WERI-Rb-1 (cell line): Measurements from ENCODE around the gene ATP6V1C2.

Source experiments
- DNase-seq: peaks from one replicate; pipeline ENCODE4 v3.0.0-alpha.2; 2020
- H3K27ac ChIP-seq: fragments of 250-450 bp; sonication (Bioruptor Pico); 2 replicates; pipeline ENCODE4 v1.5.1; 2020; ENCODE audit warnings: mild to moderate bottlenecking, moderate library complexity
- H3K27me3 ChIP-seq: fragments of 250-450 bp; sonication (Bioruptor Pico); 2 replicates; pipeline ENCODE4 v1.5.1; 2021; ENCODE audit warnings: mild to moderate bottlenecking, low read depth, moderate library complexity; ENCODE audit not compliant: insufficient read depth, severe bottlenecking
- H3K36me3 ChIP-seq: fragments of 250-450 bp; sonication (Bioruptor Pico); 2 replicates; pipeline ENCODE4 v1.5.1; 2020; ENCODE audit warnings: mild to moderate bottlenecking, moderate library complexity
- H3K4me3 ChIP-seq: 2 replicates; pipeline ENCODE4 v1.5.1; 2011; ENCODE audit warnings: low read depth, mild to moderate bottlenecking, control low read depth, low read length
- H3K9me3 ChIP-seq: fragments of 250-450 bp; sonication (Bioruptor Pico); 2 replicates; pipeline ENCODE4 v1.5.1; 2021; ENCODE audit warnings: mild to moderate bottlenecking, moderate library complexity; ENCODE audit not compliant: severe bottlenecking
- CTCF ChIP-seq: IDR thresholded peaks from 2 replicates; pipeline ENCODE4 v1.5.1; 2011; ENCODE audit warnings: low read depth, mild to moderate bottlenecking, control low read depth, inconsistent platforms, low read length

Gene ATP6V1C2

GRCh38 chr2:10752236-10752635 lies 30.8 kb downstream of the ATP6V1C2 start:
- TF ChIP-seq CTCF: no peak
- no peaks in the 10 kb centered on the region for H3K36me3 ChIP-seq
- H3K27ac ChIP-seq: no peak overlapping the region
- no peak overlapping the region for H3K4me3 ChIP-seq
- H3K9me3 ChIP-seq: no peaks in the 10 kb centered on the region
- no peaks in the 10 kb centered on the region for H3K27me3 ChIP-seq
- DNase-seq: no peak

GRCh38 chr2:10753156-10753555 lies 31.7 kb downstream of the ATP6V1C2 start:
- no peaks in the 10 kb centered on the region for H3K36me3 ChIP-seq
- H3K4me3 ChIP-seq: no peak overlapping the region
- H3K27me3 ChIP-seq: no peaks in the 10 kb centered on the region
- no peak for DNase-seq
- TF ChIP-seq CTCF: no peak
- H3K27ac ChIP-seq: no peak overlapping the region
- H3K9me3 ChIP-seq: no peaks in the 10 kb centered on the region

GRCh38 chr2:10753876-10754275 lies 32.4 kb downstream of the ATP6V1C2 start:
- Histone ChIP-seq H3K27me3 (no peaks in the 10 kb centered on the region), H3K9me3 (no peaks in the 10 kb centered on the region), H3K27ac (no peak overlapping the region), H3K36me3 (no peaks in the 10 kb centered on the region), H3K4me3 (no peak overlapping the region)
- no peak for TF ChIP-seq CTCF
- DNase-seq: no peak

- no peaks in the 10 kb centered on the region for H3K9me3 ChIP-seq
- no peak for TF ChIP-seq CTCF
- no peaks in the 10 kb centered on the region for H3K27me3 ChIP-seq
- no peak for DNase-seq
- no peaks in the 10 kb centered on the region for H3K36me3 ChIP-seq
- no peak overlapping the region for H3K4me3 ChIP-seq
- H3K27ac ChIP-seq: no peak overlapping the region
Observed at GRCh38 chr2:10755621-10756020, 34.2 kb downstream of the ATP6V1C2 start.

GRCh38 chr2:10757814-10758286 lies 36.4 kb downstream of the ATP6V1C2 start:
- H3K4me3 ChIP-seq: no peak overlapping the region
- H3K27ac ChIP-seq: no peak overlapping the region
- no peaks in the 10 kb centered on the region for H3K27me3 ChIP-seq
- H3K9me3 ChIP-seq: no peaks in the 10 kb centered on the region
- no peaks in the 10 kb centered on the region for H3K36me3 ChIP-seq
- no peak for DNase-seq
- TF ChIP-seq CTCF: no peak

GRCh38 chr2:10759151-10759714 lies 37.8 kb downstream of the ATP6V1C2 start:
- TF ChIP-seq CTCF: no peak
- Histone ChIP-seq H3K4me3 (no peak overlapping the region), H3K27me3 (no peaks in the 10 kb centered on the region), H3K9me3 (no peaks in the 10 kb centered on the region), H3K36me3 (no peaks in the 10 kb centered on the region), H3K27ac (no peak overlapping the region)
- DNase-seq: no peak
